Activated CD8-positive, alpha-beta memory T cell treated with anti-CD3 and anti-CD28 coated beads for 36 hours (primary cell): ENCODE measurements around the gene MEIS3. TPM values are rescaled to one million over a fixed set of nuclear protein-coding genes. Genes with fewer than 3 reads are reported as not detected.
"Not testable (repeated sequence)": the region's sequence is repeated elsewhere in the genome, so short reads cannot be mapped to it uniquely, and the experiment has no call there.

ENCODE experiments used
- CTCF ChIA-PET: fragments of 350-600 bp; sonication (Branson Sonifier 250); formaldehyde crosslinking; loops from one replicate; lab custom pipeline; 2021; ENCODE audit warnings: antibody characterized with exemption; lab: Charles Lee
- POLR2A ChIA-PET: fragments of 350-600 bp; sonication (Branson Sonifier 250); formaldehyde crosslinking; loops from one replicate; lab custom pipeline; 2021; ENCODE audit warnings: antibody characterized with exemption; lab: Charles Lee
- total RNA-seq, 2 experiments: library from RNA; stranded (reverse); gene quantifications; one replicate each; pipeline ENCODE4 v1.2.3, GENCODE V29; 2021

MEIS3 gene
- total RNA-seq, 2 experiments from 2014 or later: not detected

GRCh38 chr19:47404334-47405196, 14.8 kb downstream of the MEIS3 start:
- ChIA-PET POLR2A (no interaction called here), CTCF (interaction anchor here (1.0 kb wide), 1 partner anchor 13 kb away, joined by 3 read pairs; no protein-coding TSS in a partner anchor)

- CTCF ChIA-PET: interaction anchor here (0.5 to 0.6 kb wide), 2 partner anchors 26 to 1220 kb away, joined by 3 read pairs; no protein-coding TSS in a partner anchor
- POLR2A ChIA-PET: no interaction called here
Observed at GRCh38 chr19:47402504-47402903, 16.8 kb downstream of the MEIS3 start.

- ChIA-PET CTCF (interaction anchor here (0.6 kb wide), 1 partner anchor 59 kb away, joined by 4 read pairs; no protein-coding TSS in a partner anchor), POLR2A (interaction anchor here (0.6 kb wide), 1 partner anchor 1206 kb away, joined by 4 read pairs; no protein-coding TSS in a partner anchor)
Observed at GRCh38 chr19:47398707-47399597, 20.4 kb downstream of the MEIS3 start.

GRCh38 chr19:47391510-47392223, 27.7 kb downstream of the MEIS3 start:
- POLR2A ChIA-PET: no interaction called here
- CTCF ChIA-PET: interaction anchor here (0.5 to 3.7 kb wide), 21 partner anchors 10 to 346 kb away, joined by 3 to 15 read pairs (median 4); partner anchors contain the start of gene DHX34

GRCh38 chr19:47390533-47391488, 28.5 kb downstream of the MEIS3 start:
- ChIA-PET CTCF (interaction anchor here (0.6 to 3.7 kb wide), 16 partner anchors 13 to 241 kb away, joined by 3 to 15 read pairs (median 5); partner anchors contain the start of gene DHX34), POLR2A (no interaction called here)

- POLR2A ChIA-PET: interaction anchor here (0.7 kb wide), 1 partner anchor 116 kb away, joined by 3 read pairs; no protein-coding TSS in a partner anchor
Observed at GRCh38 chr19:47389150-47389556, 30.2 kb downstream of the MEIS3 start.

GRCh38 chr19:47388721-47389120, 30.6 kb downstream of the MEIS3 start:
- ChIA-PET POLR2A (interaction anchor here (0.7 kb wide), 1 partner anchor 115 kb away, joined by 3 read pairs; no protein-coding TSS in a partner anchor), CTCF (interaction anchor here (1.4 kb wide), 1 partner anchor 48 kb away, joined by 3 read pairs; no protein-coding TSS in a partner anchor)

More at GRCh38 chr19:47389150-47389556, 30.2 kb downstream of the MEIS3 start:
- CTCF ChIA-PET: interaction anchor here (1.4 to 3.7 kb wide), 2 partner anchors 47 to 90 kb away, joined by 3 to 12 read pairs; no protein-coding TSS in a partner anchor

- POLR2A ChIA-PET, CTCF ChIA-PET: not testable (repeated sequence)
Observed at GRCh38 chr19:47387623-47388022, 31.7 kb downstream of the MEIS3 start.

GRCh38 chr19:47386582-47386981, 32.7 kb downstream of the MEIS3 start:
- POLR2A ChIA-PET: not testable (repeated sequence)
- CTCF ChIA-PET: interaction anchor here (0.6 to 0.9 kb wide), 2 partner anchors 84 to 432 kb away, joined by 3 to 4 read pairs; no protein-coding TSS in a partner anchor

- CTCF ChIA-PET: interaction anchor here (0.7 kb wide), 1 partner anchor 1041 kb away, joined by 7 read pairs; no protein-coding TSS in a partner anchor
- POLR2A ChIA-PET: not testable (repeated sequence)
Observed at GRCh38 chr19:47384533-47384932, 34.8 kb downstream of the MEIS3 start.

- POLR2A ChIA-PET: not testable (repeated sequence)
- CTCF ChIA-PET: interaction anchor here (0.7 to 2.4 kb wide), 2 partner anchors 35 to 1042 kb away, joined by 7 read pairs; partner anchors contain the start of gene DHX34
Observed at GRCh38 chr19:47383890-47384289, 35.4 kb downstream of the MEIS3 start.

GRCh38 chr19:47381653-47382279, 37.6 kb downstream of the MEIS3 start:
- POLR2A ChIA-PET: no interaction called here
- CTCF ChIA-PET: interaction anchor here (2.4 kb wide), 1 partner anchor 33 kb away, joined by 7 read pairs; the partner anchor contains the start of gene DHX34

- ChIA-PET CTCF (interaction anchor here (2.4 kb wide), 1 partner anchor 32 kb away, joined by 7 read pairs; the partner anchor contains the start of gene DHX34), POLR2A (no interaction called here)
Observed at GRCh38 chr19:47381121-47381520, 38.2 kb downstream of the MEIS3 start.

GRCh38 chr19:47380559-47380958, 38.8 kb downstream of the MEIS3 start:
- ChIA-PET CTCF (no interaction called here), POLR2A (no interaction called here)

- ChIA-PET CTCF (no interaction called here), POLR2A (no interaction called here)
Observed at GRCh38 chr19:47379381-47379938, 39.9 kb downstream of the MEIS3 start.

GRCh38 chr19:47378246-47378645, 41.1 kb downstream of the MEIS3 start:
- CTCF ChIA-PET: interaction anchor here (0.8 to 1.2 kb wide), 2 partner anchors 13 to 29 kb away, joined by 3 to 5 read pairs; partner anchors contain the start of gene DHX34
- POLR2A ChIA-PET: no interaction called here
